BJ (cell line): ENCODE measurements around the gene NACA. TPM values are rescaled to one million over a fixed set of nuclear protein-coding genes. Genes with fewer than 3 reads are reported as not detected.

Experiments used
- CTCF ChIA-PET: fragments of 350-600 bp; formaldehyde crosslinking; extraction: SDS; loops from one replicate; lab custom pipeline; 2021; ENCODE audit warnings: antibody characterized with exemption, inconsistent platforms; lab: Yijun Ruan, JAX
- POLR2A ChIA-PET: fragments of 300-600 bp; sonication (Branson Sonifier 250); formaldehyde crosslinking; extraction: SDS; loops from one replicate; lab custom pipeline; 2021; ENCODE audit warnings: antibody characterized with exemption; lab: Charles Lee
- DNase-seq: peaks from one replicate; pipeline ENCODE4 v3.0.0-alpha.2; 2011; ENCODE audit warnings: low read depth
- H3K27me3 ChIP-seq: 2 replicates; pipeline ENCODE4 v1.6.0; 2011; ENCODE audit warnings: low read length; ENCODE audit not compliant: control insufficient read depth, insufficient read depth
- H3K36me3 ChIP-seq: 2 replicates; pipeline ENCODE4 v1.5.1; 2011; ENCODE audit warnings: low read length; ENCODE audit not compliant: control insufficient read depth, insufficient read depth
- H3K4me3 ChIP-seq: 2 replicates; pipeline ENCODE4 v1.5.1; 2011; ENCODE audit warnings: low read depth, mild to moderate bottlenecking, control low read depth, low read length
- CTCF ChIP-seq: IDR thresholded peaks from 2 replicates; pipeline ENCODE4 v1.5.1; 2011; ENCODE audit warnings: low read depth, mild to moderate bottlenecking, control low read depth, inconsistent platforms, low read length, moderate library complexity; ENCODE audit not compliant: insufficient read depth
- polyA plus RNA-seq: library from polyadenylated mRNA; depleted of rRNA; stranded (reverse); fragments of >200 nt; gene quantifications from 2 replicates; pipeline ENCODE4 v1.2.3, GENCODE V29; 2011

The NACA gene
- polyA plus RNA-seq, 1 experiment, result 678 TPM

- TF ChIP-seq CTCF, result no peak
- no peak overlapping the region for H3K4me3 ChIP-seq
- no peak for DNase-seq
- H3K36me3 ChIP-seq, result peaks cover 13% of the 10 kb centered on the region
- ChIA-PET POLR2A (no interaction called here), CTCF (no interaction called here)
- no peaks in the 10 kb centered on the region for H3K27me3 ChIP-seq
Measured at GRCh38 chr12:56720731-56721151, 4.4 kb downstream of the NACA start.

GRCh38 chr12:56719056-56719455, 6.0 kb downstream of the NACA start:
- H3K4me3 ChIP-seq, result no peak overlapping the region
- POLR2A ChIA-PET, result no interaction called here
- DNase-seq, result no peak
- CTCF ChIA-PET, result no interaction called here
- H3K27me3 ChIP-seq, result no peaks in the 10 kb centered on the region
- TF ChIP-seq CTCF, result no peak
- H3K36me3 ChIP-seq, result peaks cover 13% of the 10 kb centered on the region

- H3K4me3 ChIP-seq, result no peak overlapping the region
- no peak for DNase-seq
- no peak for TF ChIP-seq CTCF
- H3K27me3 ChIP-seq, result no peaks in the 10 kb centered on the region
- H3K36me3 ChIP-seq, result peaks cover 15% of the 10 kb centered on the region
- ChIA-PET POLR2A (no interaction called here), CTCF (no interaction called here)
Measured at GRCh38 chr12:56718636-56719035, 6.5 kb downstream of the NACA start.

GRCh38 chr12:56718149-56718548, 7.0 kb downstream of the NACA start:
- Histone ChIP-seq H3K4me3 (no peak overlapping the region), H3K36me3 (peaks cover 19% of the 10 kb centered on the region), H3K27me3 (no peaks in the 10 kb centered on the region)
- no peak for TF ChIP-seq CTCF
- DNase-seq, result no peak
- ChIA-PET POLR2A (no interaction called here), CTCF (interaction anchor here (1.3 kb wide), 1 partner anchor 82 kb away, joined by 5 read pairs; no protein-coding TSS in a partner anchor)

GRCh38 chr12:56716933-56717880, 7.9 kb downstream of the NACA start:
- no peak overlapping the region for H3K4me3 ChIP-seq
- no peak for DNase-seq
- peaks cover 20% of the 10 kb centered on the region for H3K36me3 ChIP-seq
- CTCF ChIA-PET, result interaction anchor here (0.8 to 1.3 kb wide), 2 partner anchors 81 to 352 kb away, joined by 5 read pairs; no protein-coding TSS in a partner anchor
- POLR2A ChIA-PET, result no interaction called here
- TF ChIP-seq CTCF, result no peak
- no peaks in the 10 kb centered on the region for H3K27me3 ChIP-seq
